WTC11 (cell line): ENCODE measurements around the gene C4orf50. TPM values are rescaled to one million over a fixed set of nuclear protein-coding genes. Genes with fewer than 3 reads are reported as not detected.

Experiments
- ATAC-seq: fragments of 200-7000 bp; cut with Tn5 transposase; 2 replicates; pipeline ENCODE4 v1.10.0; 2021; ENCODE audit warnings: mild to moderate bottlenecking, moderate library complexity
- CTCF ChIA-PET: fragments of 300-600 bp; sonication (Branson Sonifier 250); formaldehyde crosslinking; loops from one replicate; lab custom pipeline; 2021; ENCODE audit warnings: antibody characterized with exemption; lab: Charles Lee
- POLR2A ChIA-PET: fragments of 350-600 bp; sonication (Branson Sonifier 250); formaldehyde crosslinking; loops from one replicate; lab custom pipeline; 2021; ENCODE audit warnings: antibody characterized with exemption; lab: Charles Lee
- DNase-seq: peaks from one replicate; pipeline ENCODE4 v3.0.0; 2021; ENCODE audit warnings: low spot score
- H3K27ac Mint-ChIP-seq: 2 replicates; pipeline ENCODE4 v1.8.0; 2021; ENCODE audit warnings: mixed read lengths
- H3K27me3 Mint-ChIP-seq: 2 replicates; pipeline ENCODE4 v1.8.0; 2021; ENCODE audit warnings: low read depth, mild to moderate bottlenecking, moderate library complexity, mixed read lengths
- H3K36me3 Mint-ChIP-seq: 2 replicates; pipeline ENCODE4 v1.8.0; 2021; ENCODE audit warnings: mixed read lengths
- H3K4me1 Mint-ChIP-seq: 2 replicates; pipeline ENCODE4 v1.8.0; 2022; ENCODE audit warnings: mixed read lengths
- H3K4me3 Mint-ChIP-seq: 2 replicates; pipeline ENCODE4 v1.8.0; 2021; ENCODE audit warnings: mild to moderate bottlenecking, moderate library complexity, mixed read lengths
- H3K9me3 Mint-ChIP-seq: 2 replicates; pipeline ENCODE4 v1.8.0; 2021; ENCODE audit warnings: mixed read lengths
- CBFB ChIP-seq: sonication (generic); formaldehyde crosslinking; IDR thresholded peaks from 2 replicates; pipeline ENCODE4 v1.8.1; 2022; ENCODE audit warnings: mild to moderate bottlenecking, low read depth, missing genetic modification reagents
- CREB1 ChIP-seq: sonication (generic); formaldehyde crosslinking; IDR thresholded peaks from 2 replicates; pipeline ENCODE4 v1.8.0; 2023; ENCODE audit warnings: mild to moderate bottlenecking, missing genetic modification reagents
- GABPB1 ChIP-seq: sonication (generic); formaldehyde crosslinking; IDR thresholded peaks from 2 replicates; pipeline ENCODE4 v1.8.1; 2023; ENCODE audit warnings: mild to moderate bottlenecking, missing genetic modification reagents
- NR3C1 ChIP-seq: sonication (generic); formaldehyde crosslinking; conservative IDR thresholded peaks from 2 replicates; pipeline ENCODE4 v1.8.1; 2023; ENCODE audit warnings: low read depth, mild to moderate bottlenecking, missing genetic modification reagents
- OVOL2 ChIP-seq: fragments of 250-450 bp; sonication (Bioruptor Pico); IDR thresholded peaks from 2 replicates; pipeline ENCODE4 v1.9.0; 2021; ENCODE audit warnings: mild to moderate bottlenecking, borderline replicate concordance
- SP1 ChIP-seq: sonication (generic); formaldehyde crosslinking; conservative IDR thresholded peaks from 2 replicates; pipeline ENCODE4 v1.8.1; 2022; ENCODE audit warnings: missing genetic modification reagents
- ZNF423 ChIP-seq: fragments of 250-450 bp; sonication (Bioruptor Pico); IDR thresholded peaks from 2 replicates; pipeline ENCODE4 v2.1.2; 2022; ENCODE audit warnings: mild to moderate bottlenecking, moderate library complexity
- total RNA-seq: library from RNA; stranded (reverse); gene quantifications from 3 replicates; pipeline ENCODE4 v1.2.3, GENCODE V29; 2021
- TF ChIP-seq, protein P1 (sequence below): sonication (generic); formaldehyde crosslinking; IDR thresholded peaks from 2 replicates; pipeline ENCODE4 v1.8.1; 2023; ENCODE audit warnings: mild to moderate bottlenecking, missing genetic modification reagents, borderline replicate concordance
- TF ChIP-seq, protein P2 (sequence below): fragments of 250-450 bp; sonication (Bioruptor Pico); IDR thresholded peaks from 2 replicates; pipeline ENCODE4 v1.9.0; 2021; ENCODE audit warnings: mild to moderate bottlenecking, borderline replicate concordance
- TF ChIP-seq, protein P3 (sequence below): sonication (generic); formaldehyde crosslinking; IDR thresholded peaks from 2 replicates; pipeline ENCODE4 v1.8.0; 2023; ENCODE audit warnings: missing genetic modification reagents, mild to moderate bottlenecking, borderline replicate concordance
- TF ChIP-seq, protein P4 (sequence below): sonication (generic); formaldehyde crosslinking; IDR thresholded peaks from 2 replicates; pipeline ENCODE4 v1.8.1; 2022; ENCODE audit warnings: low read depth, missing genetic modification reagents, borderline replicate concordance
- TF ChIP-seq, protein P5 (sequence below): sonication (generic); formaldehyde crosslinking; IDR thresholded peaks from 2 replicates; pipeline ENCODE4 v1.8.0; 2022; ENCODE audit warnings: missing genetic modification reagents

Gene C4orf50
- total RNA-seq, 1 experiment from 2014 or later: 0.17 TPM

DNA sequence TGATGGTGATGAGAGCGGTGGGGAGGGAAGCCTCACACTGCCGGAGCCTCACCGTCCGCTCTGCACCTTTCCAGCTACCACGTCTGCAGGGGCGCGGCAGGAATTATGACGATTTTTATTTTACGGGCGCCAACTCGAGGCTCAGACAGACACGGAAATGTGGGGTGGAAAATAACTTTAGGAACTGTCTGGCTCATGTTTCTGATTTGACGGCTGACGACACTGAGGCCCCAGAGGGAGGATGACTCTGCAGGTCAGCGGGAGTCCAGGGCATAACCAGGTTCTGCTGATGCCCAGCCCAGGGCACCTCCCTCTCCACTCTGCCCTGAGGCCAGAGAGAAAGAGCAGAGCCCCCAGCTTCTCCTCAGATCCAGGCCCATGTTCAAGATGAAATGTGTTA, 43.9 kb downstream of the C4orf50 start:
- H3K4me1 Mint-ChIP-seq: peaks cover 25% of the 10 kb centered on the region
- DNase-seq (no peak), ATAC-seq (no peak)
- TF ChIP-seq OVOL2 (CRISPR knock-in tag): no peak
- TF ChIP-seq, protein P1, sequence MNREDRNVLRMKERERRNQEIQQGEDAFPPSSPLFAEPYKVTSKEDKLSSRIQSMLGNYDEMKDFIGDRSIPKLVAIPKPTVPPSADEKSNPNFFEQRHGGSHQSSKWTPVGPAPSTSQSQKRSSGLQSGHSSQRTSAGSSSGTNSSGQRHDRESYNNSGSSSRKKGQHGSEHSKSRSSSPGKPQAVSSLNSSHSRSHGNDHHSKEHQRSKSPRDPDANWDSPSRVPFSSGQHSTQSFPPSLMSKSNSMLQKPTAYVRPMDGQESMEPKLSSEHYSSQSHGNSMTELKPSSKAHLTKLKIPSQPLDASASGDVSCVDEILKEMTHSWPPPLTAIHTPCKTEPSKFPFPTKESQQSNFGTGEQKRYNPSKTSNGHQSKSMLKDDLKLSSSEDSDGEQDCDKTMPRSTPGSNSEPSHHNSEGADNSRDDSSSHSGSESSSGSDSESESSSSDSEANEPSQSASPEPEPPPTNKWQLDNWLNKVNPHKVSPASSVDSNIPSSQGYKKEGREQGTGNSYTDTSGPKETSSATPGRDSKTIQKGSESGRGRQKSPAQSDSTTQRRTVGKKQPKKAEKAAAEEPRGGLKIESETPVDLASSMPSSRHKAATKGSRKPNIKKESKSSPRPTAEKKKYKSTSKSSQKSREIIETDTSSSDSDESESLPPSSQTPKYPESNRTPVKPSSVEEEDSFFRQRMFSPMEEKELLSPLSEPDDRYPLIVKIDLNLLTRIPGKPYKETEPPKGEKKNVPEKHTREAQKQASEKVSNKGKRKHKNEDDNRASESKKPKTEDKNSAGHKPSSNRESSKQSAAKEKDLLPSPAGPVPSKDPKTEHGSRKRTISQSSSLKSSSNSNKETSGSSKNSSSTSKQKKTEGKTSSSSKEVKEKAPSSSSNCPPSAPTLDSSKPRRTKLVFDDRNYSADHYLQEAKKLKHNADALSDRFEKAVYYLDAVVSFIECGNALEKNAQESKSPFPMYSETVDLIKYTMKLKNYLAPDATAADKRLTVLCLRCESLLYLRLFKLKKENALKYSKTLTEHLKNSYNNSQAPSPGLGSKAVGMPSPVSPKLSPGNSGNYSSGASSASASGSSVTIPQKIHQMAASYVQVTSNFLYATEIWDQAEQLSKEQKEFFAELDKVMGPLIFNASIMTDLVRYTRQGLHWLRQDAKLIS: no peak
- TF ChIP-seq ZNF423 (CRISPR knock-in tag): no peak
- TF ChIP-seq GABPB1 (CRISPR knock-in tag): no peak
- TF ChIP-seq, protein P2, sequence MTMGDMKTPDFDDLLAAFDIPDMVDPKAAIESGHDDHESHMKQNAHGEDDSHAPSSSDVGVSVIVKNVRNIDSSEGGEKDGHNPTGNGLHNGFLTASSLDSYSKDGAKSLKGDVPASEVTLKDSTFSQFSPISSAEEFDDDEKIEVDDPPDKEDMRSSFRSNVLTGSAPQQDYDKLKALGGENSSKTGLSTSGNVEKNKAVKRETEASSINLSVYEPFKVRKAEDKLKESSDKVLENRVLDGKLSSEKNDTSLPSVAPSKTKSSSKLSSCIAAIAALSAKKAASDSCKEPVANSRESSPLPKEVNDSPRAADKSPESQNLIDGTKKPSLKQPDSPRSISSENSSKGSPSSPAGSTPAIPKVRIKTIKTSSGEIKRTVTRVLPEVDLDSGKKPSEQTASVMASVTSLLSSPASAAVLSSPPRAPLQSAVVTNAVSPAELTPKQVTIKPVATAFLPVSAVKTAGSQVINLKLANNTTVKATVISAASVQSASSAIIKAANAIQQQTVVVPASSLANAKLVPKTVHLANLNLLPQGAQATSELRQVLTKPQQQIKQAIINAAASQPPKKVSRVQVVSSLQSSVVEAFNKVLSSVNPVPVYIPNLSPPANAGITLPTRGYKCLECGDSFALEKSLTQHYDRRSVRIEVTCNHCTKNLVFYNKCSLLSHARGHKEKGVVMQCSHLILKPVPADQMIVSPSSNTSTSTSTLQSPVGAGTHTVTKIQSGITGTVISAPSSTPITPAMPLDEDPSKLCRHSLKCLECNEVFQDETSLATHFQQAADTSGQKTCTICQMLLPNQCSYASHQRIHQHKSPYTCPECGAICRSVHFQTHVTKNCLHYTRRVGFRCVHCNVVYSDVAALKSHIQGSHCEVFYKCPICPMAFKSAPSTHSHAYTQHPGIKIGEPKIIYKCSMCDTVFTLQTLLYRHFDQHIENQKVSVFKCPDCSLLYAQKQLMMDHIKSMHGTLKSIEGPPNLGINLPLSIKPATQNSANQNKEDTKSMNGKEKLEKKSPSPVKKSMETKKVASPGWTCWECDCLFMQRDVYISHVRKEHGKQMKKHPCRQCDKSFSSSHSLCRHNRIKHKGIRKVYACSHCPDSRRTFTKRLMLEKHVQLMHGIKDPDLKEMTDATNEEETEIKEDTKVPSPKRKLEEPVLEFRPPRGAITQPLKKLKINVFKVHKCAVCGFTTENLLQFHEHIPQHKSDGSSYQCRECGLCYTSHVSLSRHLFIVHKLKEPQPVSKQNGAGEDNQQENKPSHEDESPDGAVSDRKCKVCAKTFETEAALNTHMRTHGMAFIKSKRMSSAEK (CRISPR knock-in tag): no peak
- no peak for TF ChIP-seq CREB1 (CRISPR knock-in tag)
- no peak for TF ChIP-seq NR3C1 (CRISPR knock-in tag)
- TF ChIP-seq, protein P3, sequence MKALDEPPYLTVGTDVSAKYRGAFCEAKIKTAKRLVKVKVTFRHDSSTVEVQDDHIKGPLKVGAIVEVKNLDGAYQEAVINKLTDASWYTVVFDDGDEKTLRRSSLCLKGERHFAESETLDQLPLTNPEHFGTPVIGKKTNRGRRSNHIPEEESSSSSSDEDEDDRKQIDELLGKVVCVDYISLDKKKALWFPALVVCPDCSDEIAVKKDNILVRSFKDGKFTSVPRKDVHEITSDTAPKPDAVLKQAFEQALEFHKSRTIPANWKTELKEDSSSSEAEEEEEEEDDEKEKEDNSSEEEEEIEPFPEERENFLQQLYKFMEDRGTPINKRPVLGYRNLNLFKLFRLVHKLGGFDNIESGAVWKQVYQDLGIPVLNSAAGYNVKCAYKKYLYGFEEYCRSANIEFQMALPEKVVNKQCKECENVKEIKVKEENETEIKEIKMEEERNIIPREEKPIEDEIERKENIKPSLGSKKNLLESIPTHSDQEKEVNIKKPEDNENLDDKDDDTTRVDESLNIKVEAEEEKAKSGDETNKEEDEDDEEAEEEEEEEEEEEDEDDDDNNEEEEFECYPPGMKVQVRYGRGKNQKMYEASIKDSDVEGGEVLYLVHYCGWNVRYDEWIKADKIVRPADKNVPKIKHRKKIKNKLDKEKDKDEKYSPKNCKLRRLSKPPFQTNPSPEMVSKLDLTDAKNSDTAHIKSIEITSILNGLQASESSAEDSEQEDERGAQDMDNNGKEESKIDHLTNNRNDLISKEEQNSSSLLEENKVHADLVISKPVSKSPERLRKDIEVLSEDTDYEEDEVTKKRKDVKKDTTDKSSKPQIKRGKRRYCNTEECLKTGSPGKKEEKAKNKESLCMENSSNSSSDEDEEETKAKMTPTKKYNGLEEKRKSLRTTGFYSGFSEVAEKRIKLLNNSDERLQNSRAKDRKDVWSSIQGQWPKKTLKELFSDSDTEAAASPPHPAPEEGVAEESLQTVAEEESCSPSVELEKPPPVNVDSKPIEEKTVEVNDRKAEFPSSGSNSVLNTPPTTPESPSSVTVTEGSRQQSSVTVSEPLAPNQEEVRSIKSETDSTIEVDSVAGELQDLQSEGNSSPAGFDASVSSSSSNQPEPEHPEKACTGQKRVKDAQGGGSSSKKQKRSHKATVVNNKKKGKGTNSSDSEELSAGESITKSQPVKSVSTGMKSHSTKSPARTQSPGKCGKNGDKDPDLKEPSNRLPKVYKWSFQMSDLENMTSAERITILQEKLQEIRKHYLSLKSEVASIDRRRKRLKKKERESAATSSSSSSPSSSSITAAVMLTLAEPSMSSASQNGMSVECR (CRISPR knock-in tag): no peak
- TF ChIP-seq SP1: no peak
- TF ChIP-seq CBFB (CRISPR knock-in tag): no peak
- TF ChIP-seq, protein P4, sequence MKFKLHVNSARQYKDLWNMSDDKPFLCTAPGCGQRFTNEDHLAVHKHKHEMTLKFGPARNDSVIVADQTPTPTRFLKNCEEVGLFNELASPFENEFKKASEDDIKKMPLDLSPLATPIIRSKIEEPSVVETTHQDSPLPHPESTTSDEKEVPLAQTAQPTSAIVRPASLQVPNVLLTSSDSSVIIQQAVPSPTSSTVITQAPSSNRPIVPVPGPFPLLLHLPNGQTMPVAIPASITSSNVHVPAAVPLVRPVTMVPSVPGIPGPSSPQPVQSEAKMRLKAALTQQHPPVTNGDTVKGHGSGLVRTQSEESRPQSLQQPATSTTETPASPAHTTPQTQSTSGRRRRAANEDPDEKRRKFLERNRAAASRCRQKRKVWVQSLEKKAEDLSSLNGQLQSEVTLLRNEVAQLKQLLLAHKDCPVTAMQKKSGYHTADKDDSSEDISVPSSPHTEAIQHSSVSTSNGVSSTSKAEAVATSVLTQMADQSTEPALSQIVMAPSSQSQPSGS: no peak
- TF ChIP-seq, protein P5, sequence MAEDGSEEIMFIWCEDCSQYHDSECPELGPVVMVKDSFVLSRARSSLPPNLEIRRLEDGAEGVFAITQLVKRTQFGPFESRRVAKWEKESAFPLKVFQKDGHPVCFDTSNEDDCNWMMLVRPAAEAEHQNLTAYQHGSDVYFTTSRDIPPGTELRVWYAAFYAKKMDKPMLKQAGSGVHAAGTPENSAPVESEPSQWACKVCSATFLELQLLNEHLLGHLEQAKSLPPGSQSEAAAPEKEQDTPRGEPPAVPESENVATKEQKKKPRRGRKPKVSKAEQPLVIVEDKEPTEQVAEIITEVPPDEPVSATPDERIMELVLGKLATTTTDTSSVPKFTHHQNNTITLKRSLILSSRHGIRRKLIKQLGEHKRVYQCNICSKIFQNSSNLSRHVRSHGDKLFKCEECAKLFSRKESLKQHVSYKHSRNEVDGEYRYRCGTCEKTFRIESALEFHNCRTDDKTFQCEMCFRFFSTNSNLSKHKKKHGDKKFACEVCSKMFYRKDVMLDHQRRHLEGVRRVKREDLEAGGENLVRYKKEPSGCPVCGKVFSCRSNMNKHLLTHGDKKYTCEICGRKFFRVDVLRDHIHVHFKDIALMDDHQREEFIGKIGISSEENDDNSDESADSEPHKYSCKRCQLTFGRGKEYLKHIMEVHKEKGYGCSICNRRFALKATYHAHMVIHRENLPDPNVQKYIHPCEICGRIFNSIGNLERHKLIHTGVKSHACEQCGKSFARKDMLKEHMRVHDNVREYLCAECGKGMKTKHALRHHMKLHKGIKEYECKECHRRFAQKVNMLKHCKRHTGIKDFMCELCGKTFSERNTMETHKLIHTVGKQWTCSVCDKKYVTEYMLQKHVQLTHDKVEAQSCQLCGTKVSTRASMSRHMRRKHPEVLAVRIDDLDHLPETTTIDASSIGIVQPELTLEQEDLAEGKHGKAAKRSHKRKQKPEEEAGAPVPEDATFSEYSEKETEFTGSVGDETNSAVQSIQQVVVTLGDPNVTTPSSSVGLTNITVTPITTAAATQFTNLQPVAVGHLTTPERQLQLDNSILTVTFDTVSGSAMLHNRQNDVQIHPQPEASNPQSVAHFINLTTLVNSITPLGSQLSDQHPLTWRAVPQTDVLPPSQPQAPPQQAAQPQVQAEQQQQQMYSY (CRISPR knock-in tag): no peak
- H3K27ac Mint-ChIP-seq: no peak overlapping the region
- H3K4me3 Mint-ChIP-seq: no peak overlapping the region
- no peaks in the 10 kb centered on the region for H3K36me3 Mint-ChIP-seq
- CTCF ChIA-PET: interaction anchor here (1.3 to 2.6 kb wide), 3 partner anchors 11 to 153 kb away, joined by 4 to 12 read pairs (median 6); no protein-coding TSS in a partner anchor
- H3K27me3 Mint-ChIP-seq: no peaks in the 10 kb centered on the region; the same call in 1 of the 2 replicates
- POLR2A ChIA-PET: no interaction called here
- no peaks in the 10 kb centered on the region for H3K9me3 Mint-ChIP-seq
